ENCODE results near the gene DHRS1. TPM values are rescaled to one million over a fixed set of nuclear protein-coding genes. Genes with fewer than 3 reads are reported as not detected.

DHRS1 gene
- total and polyA plus RNA-seq, 8 donors: 24.9 to 55.5 (median 42.6) TPM

DNA sequence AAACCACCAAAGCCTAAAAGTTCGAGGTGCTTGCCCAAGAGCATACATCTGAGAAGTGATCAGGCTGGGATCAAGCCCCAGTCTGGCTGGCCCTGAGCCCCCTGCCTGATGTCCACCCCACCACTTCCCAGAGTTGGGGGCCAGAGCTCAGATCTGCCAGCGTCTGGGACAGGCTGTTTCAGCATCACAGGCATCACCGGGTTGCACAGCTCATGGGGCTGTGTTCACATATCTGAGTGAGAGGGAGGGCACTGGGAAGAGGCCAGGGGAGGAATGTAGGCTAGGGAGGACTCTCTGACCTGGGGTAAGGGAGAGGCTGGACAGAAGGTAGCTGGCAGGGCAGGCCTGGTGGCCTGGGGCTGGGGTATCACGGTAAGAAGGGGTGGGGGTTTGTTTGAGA is 42.6 kb downstream of the DHRS1 start:
- Histone ChIP-seq H3K27ac (no peak overlapping the region), H3K4me3 (no peak overlapping the region), H3K36me3 (peaks cover 0 to 25% of the 10 kb centered on the region in 2 donors), H3K9me3 (no peaks in the 10 kb centered on the region), H3K27me3 (no peaks in the 10 kb centered on the region), H3K4me1 (no peaks in the 10 kb centered on the region)
- intact Hi-C loops (cut with DNase I): no loop called here
- DNase-seq: peak in 1 of 4 donors; percentile 25
- TF ChIP-seq, protein P1, sequence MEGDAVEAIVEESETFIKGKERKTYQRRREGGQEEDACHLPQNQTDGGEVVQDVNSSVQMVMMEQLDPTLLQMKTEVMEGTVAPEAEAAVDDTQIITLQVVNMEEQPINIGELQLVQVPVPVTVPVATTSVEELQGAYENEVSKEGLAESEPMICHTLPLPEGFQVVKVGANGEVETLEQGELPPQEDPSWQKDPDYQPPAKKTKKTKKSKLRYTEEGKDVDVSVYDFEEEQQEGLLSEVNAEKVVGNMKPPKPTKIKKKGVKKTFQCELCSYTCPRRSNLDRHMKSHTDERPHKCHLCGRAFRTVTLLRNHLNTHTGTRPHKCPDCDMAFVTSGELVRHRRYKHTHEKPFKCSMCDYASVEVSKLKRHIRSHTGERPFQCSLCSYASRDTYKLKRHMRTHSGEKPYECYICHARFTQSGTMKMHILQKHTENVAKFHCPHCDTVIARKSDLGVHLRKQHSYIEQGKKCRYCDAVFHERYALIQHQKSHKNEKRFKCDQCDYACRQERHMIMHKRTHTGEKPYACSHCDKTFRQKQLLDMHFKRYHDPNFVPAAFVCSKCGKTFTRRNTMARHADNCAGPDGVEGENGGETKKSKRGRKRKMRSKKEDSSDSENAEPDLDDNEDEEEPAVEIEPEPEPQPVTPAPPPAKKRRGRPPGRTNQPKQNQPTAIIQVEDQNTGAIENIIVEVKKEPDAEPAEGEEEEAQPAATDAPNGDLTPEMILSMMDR (IDR thresholded peaks at IDR 0.05): no peak
- ATAC-seq: no peak

DNA sequence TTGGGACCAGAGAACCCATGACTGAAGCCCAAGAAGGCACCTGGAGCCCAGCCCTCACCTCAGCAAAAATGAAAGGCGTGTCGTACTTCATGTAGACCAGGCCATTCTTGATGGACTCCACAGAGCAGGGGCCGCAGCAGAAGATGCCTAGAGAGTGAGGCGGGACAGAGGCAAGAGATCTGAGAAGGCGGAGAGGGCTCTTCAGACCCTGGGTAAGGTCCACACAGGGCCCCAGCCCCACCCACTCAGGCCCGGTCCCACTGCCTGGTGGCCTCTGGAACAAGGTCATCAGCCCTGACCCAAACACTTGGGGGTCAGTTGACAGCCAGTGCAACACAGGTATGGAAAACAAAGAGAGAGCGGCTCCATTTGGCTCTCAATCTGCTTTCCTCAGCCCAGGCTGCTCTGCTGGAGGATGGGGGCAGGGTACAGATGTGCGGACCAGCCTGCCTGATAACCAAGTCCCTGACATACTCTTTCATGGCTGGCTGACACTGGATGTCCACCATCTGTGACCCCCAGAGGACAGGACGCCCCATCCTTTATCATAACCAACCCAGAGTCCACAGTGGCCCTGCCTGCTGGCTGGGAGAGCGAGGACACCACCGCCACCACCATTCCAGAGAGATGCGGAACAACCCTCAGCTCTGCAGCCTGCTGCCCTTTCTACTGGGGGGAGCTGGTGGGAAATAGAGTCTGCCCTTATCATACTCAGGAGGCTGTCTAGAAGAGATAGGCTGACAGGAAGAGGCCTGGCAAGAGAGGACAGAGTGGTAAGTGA is 43.5 kb downstream of the DHRS1 start:
- DNase-seq: peak in 1 of 4 donors; percentile 22
- Histone ChIP-seq H3K4me3 (no peak overlapping the region), H3K9me3 (no peaks in the 10 kb centered on the region), H3K27ac (no peak overlapping the region), H3K4me1 (peaks cover 0 to 5% of the 10 kb centered on the region in 2 donors), H3K36me3 (peaks cover 0 to 25% of the 10 kb centered on the region in 2 donors), H3K27me3 (no peaks in the 10 kb centered on the region)
- intact Hi-C loops (cut with DNase I): no loop called here
- no peak for ATAC-seq
- TF ChIP-seq, protein P1 (IDR thresholded peaks at IDR 0.05): no peak

DNA sequence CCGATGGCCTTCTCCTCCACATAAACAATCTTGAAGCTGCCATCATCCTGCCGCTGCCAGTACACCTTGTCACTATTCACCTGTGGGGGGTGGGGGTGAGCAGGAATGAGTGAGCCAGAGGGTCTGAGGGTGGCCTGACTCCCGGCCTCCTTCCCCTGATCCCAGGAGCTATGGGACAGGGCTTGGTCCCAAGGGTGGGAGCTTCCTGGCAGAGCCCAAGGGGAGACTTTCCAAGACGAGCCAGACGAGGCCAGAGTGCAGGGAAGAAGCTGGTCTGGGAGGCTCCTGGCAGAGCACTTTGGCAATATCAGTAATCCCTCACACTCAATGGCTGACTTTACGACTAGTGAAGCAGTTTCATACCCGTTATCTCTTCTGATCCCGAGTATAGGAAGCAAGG is 44.1 kb downstream of the DHRS1 start:
- Histone ChIP-seq H3K36me3 (peaks cover 0 to 25% of the 10 kb centered on the region in 2 donors), H3K4me1 (peaks cover 0 to 9% of the 10 kb centered on the region in 2 donors), H3K4me3 (no peak overlapping the region), H3K27me3 (no peaks in the 10 kb centered on the region), H3K27ac (no peak overlapping the region), H3K9me3 (no peaks in the 10 kb centered on the region)
- ATAC-seq (no peak), DNase-seq (no peak)
- intact Hi-C loops (cut with DNase I): no loop called here
- TF ChIP-seq, protein P1 (IDR thresholded peaks at IDR 0.05): no peak

DNA sequence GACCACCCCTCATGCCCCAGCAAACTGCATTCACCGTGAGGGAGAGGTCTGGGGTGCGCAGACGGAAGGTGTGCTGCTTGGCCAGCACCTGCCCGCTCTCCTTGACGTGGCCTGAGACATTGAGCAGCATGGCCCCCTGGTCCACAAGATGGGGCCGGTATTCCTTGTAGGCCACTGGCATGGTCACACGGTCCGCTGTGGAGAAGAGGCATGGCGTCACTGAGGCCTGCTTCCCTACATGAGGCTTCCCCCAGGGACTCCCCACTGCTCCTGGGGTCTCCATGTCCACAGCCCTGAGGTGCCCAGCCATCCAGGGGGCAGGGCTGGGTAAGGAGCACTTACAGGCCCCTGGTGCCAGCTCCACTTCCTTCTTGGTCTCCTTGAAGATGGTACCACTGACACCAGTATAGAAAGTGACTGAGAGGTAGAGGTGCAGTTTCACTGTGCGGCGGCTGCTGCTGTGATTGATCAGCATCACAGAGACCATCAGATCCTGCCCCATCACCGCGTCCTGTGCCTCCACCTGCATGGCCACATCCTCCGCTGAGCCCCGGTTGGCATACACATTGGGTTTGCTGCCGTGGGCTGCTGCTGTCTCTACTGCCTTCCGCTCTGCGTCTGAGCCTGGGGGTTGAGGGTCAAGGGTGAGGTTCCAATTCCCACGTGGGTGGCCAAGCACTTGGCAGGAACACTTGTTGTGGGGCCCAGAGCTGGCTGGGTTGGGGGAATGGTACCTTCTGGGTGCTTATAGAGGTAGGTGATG is 44.8 kb downstream of the DHRS1 start:
- H3K27me3 ChIP-seq: no peaks in the 10 kb centered on the region
- H3K36me3 ChIP-seq: peaks cover 0 to 25% of the 10 kb centered on the region in 2 donors
- H3K4me1 ChIP-seq: peaks cover 0 to 9% of the 10 kb centered on the region in 2 donors
- H3K9me3 ChIP-seq: no peaks in the 10 kb centered on the region
- no peak overlapping the region for H3K4me3 ChIP-seq
- DNase-seq: peak in 2 of 4 donors; percentile 29 to 47
- TF ChIP-seq, protein P1 (IDR thresholded peaks at IDR 0.05): no peak
- intact Hi-C loops (cut with DNase I): no loop called here
- ATAC-seq: no peak
- no peak overlapping the region for H3K27ac ChIP-seq

DNA sequence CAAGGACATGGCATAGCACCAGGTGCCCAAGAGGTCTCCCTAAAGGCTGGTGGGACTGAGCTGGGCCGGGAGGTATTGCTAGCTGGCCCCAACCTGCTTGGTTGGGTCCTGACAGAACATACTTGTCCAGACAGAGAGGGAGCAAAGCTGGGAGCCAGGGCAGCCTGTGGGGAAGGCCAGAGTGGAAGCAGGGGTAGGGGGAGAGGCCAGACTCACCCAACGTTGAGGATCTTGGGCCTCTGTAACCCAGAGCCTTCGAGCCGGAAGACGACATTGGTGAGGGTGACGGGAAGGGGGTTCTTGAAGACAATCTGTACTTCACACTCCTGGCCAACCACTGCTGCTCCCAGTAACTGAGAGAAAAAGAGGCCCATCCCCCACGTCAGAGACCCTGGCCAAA is 45.6 kb downstream of the DHRS1 start:
- intact Hi-C loops (cut with DNase I): no loop called here

More for the DNA sequence above, 45.6 kb downstream of the DHRS1 start:
- TF ChIP-seq, protein P1 (IDR thresholded peaks at IDR 0.05): no peak
- Histone ChIP-seq H3K4me1 (peaks cover 0 to 9% of the 10 kb centered on the region in 2 donors), H3K9me3 (no peaks in the 10 kb centered on the region), H3K36me3 (peaks cover 0 to 28% of the 10 kb centered on the region in 2 donors), H3K27ac (no peak overlapping the region), H3K27me3 (no peaks in the 10 kb centered on the region), H3K4me3 (no peak overlapping the region)
- peak in 1 of 4 donors; percentile 21 for DNase-seq
- no peak for ATAC-seq

Measured in left lung (tissue), 10 donors.